Endothelial cell (in vitro differentiated cells): ENCODE measurements around the gene KY. TPM values are rescaled to one million over a fixed set of nuclear protein-coding genes. Genes with fewer than 3 reads are reported as not detected.
A peak's percentile ranks its signal among the peaks of the same experiment; 100 is the strongest.

Source experiments
- DNase-seq: peaks from one replicate; pipeline ENCODE4 v3.0.0; 2021; ENCODE audit warnings: low spot score
- H3K27ac Mint-ChIP-seq: one replicate; pipeline ENCODE4 v1.8.0; 2021; ENCODE audit warnings: mixed read lengths, inconsistent platforms; ENCODE audit not compliant: unreplicated experiment
- H3K27me3 Mint-ChIP-seq: one replicate; pipeline ENCODE4 v1.8.0; 2021; ENCODE audit warnings: mild to moderate bottlenecking, moderate library complexity, mixed read lengths, inconsistent platforms; ENCODE audit not compliant: unreplicated experiment
- H3K36me3 Mint-ChIP-seq: one replicate; pipeline ENCODE4 v1.8.0; 2021; ENCODE audit warnings: mild to moderate bottlenecking, low read depth, mixed read lengths, inconsistent platforms; ENCODE audit not compliant: unreplicated experiment
- H3K4me1 Mint-ChIP-seq: one replicate; pipeline ENCODE4 v1.8.0; 2021; ENCODE audit warnings: mild to moderate bottlenecking, mixed read lengths, inconsistent platforms; ENCODE audit not compliant: unreplicated experiment
- H3K4me3 Mint-ChIP-seq: one replicate; pipeline ENCODE4 v1.8.0; 2021; ENCODE audit warnings: mild to moderate bottlenecking, mixed read lengths, inconsistent platforms; ENCODE audit not compliant: unreplicated experiment
- H3K9me3 Mint-ChIP-seq: one replicate; pipeline ENCODE4 v1.8.0; 2021; ENCODE audit warnings: mixed read lengths, inconsistent platforms; ENCODE audit not compliant: unreplicated experiment
- CTCF ChIP-seq: fragments of 200-600 bp; sonication (generic); IDR thresholded peaks from one replicate; pipeline ENCODE4 v1.5.0; 2021; ENCODE audit warnings: antibody characterized with exemption; ENCODE audit not compliant: unreplicated experiment
- total RNA-seq: library from RNA; stranded (reverse); fragmentation: NEBNext Ultra II Directional; extraction: Animal tissue kit (Norgen Biotek cat#: 25700); gene quantifications from one replicate; pipeline ENCODE4 v1.2.1, GENCODE V29; 2021; ENCODE audit not compliant: unreplicated experiment

KY gene
- total RNA-seq, 1 donor from 2014 or later: not detected

GRCh38 chr3:134603956-134604355 is 46.9 kb downstream of the KY start:
- H3K27ac Mint-ChIP-seq: no peak overlapping the region
- H3K4me3 Mint-ChIP-seq: no peak overlapping the region
- H3K9me3 Mint-ChIP-seq: no peaks in the 10 kb centered on the region
- H3K4me1 Mint-ChIP-seq: peaks cover 12% of the 10 kb centered on the region
- H3K36me3 Mint-ChIP-seq: no peaks in the 10 kb centered on the region
- TF ChIP-seq CTCF: no peak
- DNase-seq: no peak
- H3K27me3 Mint-ChIP-seq: peaks cover 14% of the 10 kb centered on the region

GRCh38 chr3:134603480-134603879 is 47.3 kb downstream of the KY start:
- Mint-ChIP-seq H3K36me3 (no peaks in the 10 kb centered on the region), H3K4me3 (no peak overlapping the region), H3K4me1 (peaks cover 12% of the 10 kb centered on the region), H3K27me3 (peaks cover 12% of the 10 kb centered on the region), H3K27ac (no peak overlapping the region), H3K9me3 (no peaks in the 10 kb centered on the region)
- DNase-seq: no peak
- TF ChIP-seq CTCF: no peak

GRCh38 chr3:134602440-134602814 is 48.4 kb downstream of the KY start:
- H3K27ac Mint-ChIP-seq: no peak overlapping the region
- DNase-seq: no peak
- no peak overlapping the region for H3K4me3 Mint-ChIP-seq
- H3K4me1 Mint-ChIP-seq: peaks cover 16% of the 10 kb centered on the region
- H3K9me3 Mint-ChIP-seq: no peaks in the 10 kb centered on the region
- peaks cover 12% of the 10 kb centered on the region for H3K27me3 Mint-ChIP-seq
- no peaks in the 10 kb centered on the region for H3K36me3 Mint-ChIP-seq
- TF ChIP-seq CTCF: no peak

- H3K27ac Mint-ChIP-seq: no peak overlapping the region
- H3K4me1 Mint-ChIP-seq: peaks cover 15% of the 10 kb centered on the region
- peaks cover 12% of the 10 kb centered on the region for H3K27me3 Mint-ChIP-seq
- H3K4me3 Mint-ChIP-seq: no peak overlapping the region
- no peak for TF ChIP-seq CTCF
- H3K36me3 Mint-ChIP-seq: no peaks in the 10 kb centered on the region
- DNase-seq: peak; percentile 71
- no peaks in the 10 kb centered on the region for H3K9me3 Mint-ChIP-seq
These were observed 49.0 kb downstream of the KY start for GRCh38 chr3:134601539-134602439.
